ENCODE results near the gene QTRT2.

Gene QTRT2

DNA sequence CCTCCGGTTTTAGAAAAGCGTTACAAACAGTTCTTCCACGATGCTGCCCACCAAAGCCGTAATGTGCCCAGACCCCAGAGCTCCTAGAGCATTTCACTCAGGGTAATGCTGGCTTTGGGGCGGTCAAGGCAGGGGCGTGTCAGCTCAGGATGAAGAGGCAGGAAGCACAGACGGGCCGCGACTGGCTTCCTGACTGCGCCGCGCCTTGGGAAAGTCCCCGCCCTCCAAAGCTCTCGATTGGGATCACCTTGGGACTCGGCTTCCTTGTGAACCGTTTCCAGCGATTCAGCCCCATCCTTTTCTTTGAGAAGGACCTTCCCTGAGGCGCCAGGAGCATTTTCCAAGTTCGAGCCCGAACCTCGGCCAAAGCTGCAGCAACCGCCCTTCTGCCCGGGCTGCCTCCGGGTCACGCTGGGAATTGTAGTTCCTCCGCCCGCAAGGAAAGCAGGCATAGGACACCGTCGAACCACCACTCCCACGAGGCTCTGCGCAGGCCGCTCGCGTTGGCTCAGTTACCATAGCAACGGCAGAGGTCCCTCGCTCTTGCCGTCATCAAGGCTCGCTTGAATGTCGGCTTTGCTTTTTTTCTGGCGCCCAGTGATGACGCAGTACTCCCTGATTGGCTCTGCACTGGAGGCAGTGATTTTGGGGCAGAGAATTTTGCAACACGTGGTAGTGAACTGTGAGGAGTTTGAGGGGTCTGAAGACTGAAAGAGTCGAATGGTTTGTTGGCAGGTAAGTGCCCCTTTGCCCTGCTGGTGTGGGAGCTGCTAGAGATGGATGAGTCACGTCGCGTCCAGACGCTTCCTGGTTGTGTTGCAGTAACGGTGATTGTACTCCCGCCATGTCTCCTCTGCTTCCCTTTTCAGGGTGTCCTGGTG lies at the start of gene QTRT2, which contains the start of gene CCDC191:
Gene QTRT2 (plus strand): TSS at position 608 of the 881 bp plus-strand sequence. CDS start 8,521 bp downstream, outside the sequence.
Gene CCDC191 (minus strand): TSS at position 397 of the 881 bp plus-strand sequence. CDS start 60 bp downstream, at position 337.
- ChIA-PET POLR2A (ENCODE audit: low non-redundant PET) (interaction anchor here (0.5 kb wide), 1 partner anchor 425 kb away, joined by 4 read pairs; no protein-coding TSS in a partner anchor), CTCF (interaction anchor here (0.6 kb wide), 1 partner anchor 1495 kb away, joined by 3 read pairs; the partner anchor contains the start of genes ATG3 and SLC35A5)
- peak within 1 kb of the TSS; percentile 91 for H3K27ac ChIP-seq
- peak; percentile 93 for DNase-seq (ENCODE audit: low spot score)
- no peak for TF ChIP-seq CTCF (conservative IDR thresholded peaks at IDR 0.05; ENCODE audit: low read depth)

DNA sequence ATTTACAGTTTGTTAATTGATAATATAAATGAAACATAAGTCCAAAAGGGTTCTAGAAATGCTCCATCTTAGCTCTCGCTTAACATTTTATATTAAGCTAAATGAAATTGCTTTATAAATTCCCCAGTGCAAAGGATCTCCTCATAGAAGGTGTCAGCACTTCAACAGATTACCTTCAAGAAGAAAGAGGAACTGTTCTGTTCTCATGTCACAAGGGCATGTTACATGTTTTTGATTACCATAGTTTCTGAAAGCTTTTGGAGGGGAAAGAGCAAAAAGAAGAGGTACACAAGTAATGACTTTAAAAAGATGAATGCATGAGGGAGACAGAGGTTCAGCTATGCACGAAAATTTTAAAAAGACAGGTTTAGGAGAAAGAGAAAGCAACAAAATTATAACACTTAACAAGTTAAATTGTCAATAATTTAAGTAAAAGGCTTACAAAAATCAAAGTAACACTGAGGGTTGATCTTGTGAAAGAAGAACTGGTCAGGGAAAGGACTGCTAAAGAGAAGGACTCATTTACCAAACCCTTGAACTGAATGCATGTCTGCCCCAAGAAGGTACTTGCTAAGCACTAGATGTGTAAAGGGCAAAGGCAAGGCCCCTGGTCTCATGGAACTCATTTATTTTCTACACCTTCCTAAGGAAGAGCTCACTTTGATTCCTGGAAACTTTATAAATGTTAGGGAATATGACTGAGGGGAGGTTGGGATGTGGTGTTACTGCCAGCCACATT lies 45.3 kb upstream of the QTRT2 start:
- TF ChIP-seq CTCF (conservative IDR thresholded peaks at IDR 0.05; ENCODE audit: low read depth), result no peak
- ChIA-PET CTCF (no interaction called here), POLR2A (ENCODE audit: low non-redundant PET) (no interaction called here)
- H3K27ac ChIP-seq, result no peak overlapping the region
- DNase-seq (ENCODE audit: low spot score), result no peak

- ChIA-PET POLR2A (ENCODE audit: low non-redundant PET) (no interaction called here), CTCF (no interaction called here)
- TF ChIP-seq CTCF (conservative IDR thresholded peaks at IDR 0.05; ENCODE audit: low read depth), result no peak
- no peak overlapping the region for H3K27ac ChIP-seq
- no peak for DNase-seq (ENCODE audit: low spot score)
Observed at GRCh38 chr3:114014211-114014610, 42.3 kb upstream of the QTRT2 start.

GRCh38 chr3:114019486-114019885 lies 37.1 kb upstream of the QTRT2 start:
- ChIA-PET CTCF (interaction anchor here (0.6 kb wide), 1 partner anchor 1353 kb away, joined by 5 read pairs; no protein-coding TSS in a partner anchor), POLR2A (ENCODE audit: low non-redundant PET) (no interaction called here)
- TF ChIP-seq CTCF (conservative IDR thresholded peaks at IDR 0.05; ENCODE audit: low read depth), result no peak
- no peak for DNase-seq (ENCODE audit: low spot score)
- no peak overlapping the region for H3K27ac ChIP-seq

DNA sequence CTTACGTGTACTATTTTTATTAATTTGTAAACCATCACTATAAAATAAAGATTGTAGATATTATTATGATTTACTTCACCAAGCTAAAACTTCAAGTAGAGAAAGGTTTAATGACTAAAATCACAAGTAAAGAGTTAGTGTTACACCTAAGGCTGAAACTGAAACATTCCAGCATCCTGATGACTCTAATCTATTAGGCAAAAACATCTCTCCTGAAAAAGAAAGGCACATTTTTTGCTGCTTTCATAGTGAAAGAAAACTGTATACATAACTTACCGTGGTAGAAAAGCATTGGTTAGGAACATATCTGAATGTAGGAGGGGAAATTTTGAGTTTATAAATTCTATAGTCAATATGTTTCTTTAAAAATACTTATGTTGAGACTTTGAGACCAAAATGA lies 35.6 kb upstream of the QTRT2 start:
- CTCF ChIA-PET, result no interaction called here
- DNase-seq (ENCODE audit: low spot score), result no peak
- POLR2A ChIA-PET (ENCODE audit: low non-redundant PET), result no interaction called here
- H3K27ac ChIP-seq, result no peak overlapping the region
- no peak for TF ChIP-seq CTCF (conservative IDR thresholded peaks at IDR 0.05; ENCODE audit: low read depth)

GRCh38 chr3:114022145-114022802 lies 34.3 kb upstream of the QTRT2 start:
- CTCF ChIA-PET, result no interaction called here
- no peak for DNase-seq (ENCODE audit: low spot score)
- POLR2A ChIA-PET (ENCODE audit: low non-redundant PET), result no interaction called here
- no peak overlapping the region for H3K27ac ChIP-seq
- no peak for TF ChIP-seq CTCF (conservative IDR thresholded peaks at IDR 0.05; ENCODE audit: low read depth)

All from RWPE1 (cell line).